ENCODE results near the gene KCNJ6.
"Not testable (repeated sequence)": the region's sequence is repeated elsewhere in the genome, so short reads cannot be mapped to it uniquely, and the experiment has no call there.

KCNJ6 gene

GRCh38 chr21:37771181-37771580 lies 145.1 kb downstream of the KCNJ6 start:
- DNase-seq: no peak

GRCh38 chr21:37770461-37770860 lies 145.8 kb downstream of the KCNJ6 start:
- DNase-seq: no peak

GRCh38 chr21:37769656-37770055 lies 146.6 kb downstream of the KCNJ6 start:
- no peak for DNase-seq

GRCh38 chr21:37767984-37768383 lies 148.3 kb downstream of the KCNJ6 start:
- DNase-seq: no peak

GRCh38 chr21:37766129-37766528 lies 150.1 kb downstream of the KCNJ6 start:
- no peak for DNase-seq

- DNase-seq: no peak
Observed at GRCh38 chr21:37765221-37765900, 150.9 kb downstream of the KCNJ6 start.

- DNase-seq: no peak
Observed at GRCh38 chr21:37764691-37765090, 151.6 kb downstream of the KCNJ6 start.

- DNase-seq: no peak
Observed at GRCh38 chr21:37763298-37763697, 153.0 kb downstream of the KCNJ6 start.

- no peak for DNase-seq
Observed at GRCh38 chr21:37762606-37763005, 153.7 kb downstream of the KCNJ6 start.

- not testable (repeated sequence) for DNase-seq
Observed at GRCh38 chr21:37761406-37761805, 154.9 kb downstream of the KCNJ6 start.

- no peak for DNase-seq
Observed at GRCh38 chr21:37759777-37760176, 156.5 kb downstream of the KCNJ6 start.

- DNase-seq: no peak
Observed at GRCh38 chr21:37758982-37759381, 157.3 kb downstream of the KCNJ6 start.

- DNase-seq: peak in 1 of 51 donors; percentile 11
Observed at GRCh38 chr21:37757606-37758376, 158.5 kb downstream of the KCNJ6 start.

GRCh38 chr21:37753122-37753599 lies 163.1 kb downstream of the KCNJ6 start:
- DNase-seq: no peak

GRCh38 chr21:37751268-37751975 lies 164.8 kb downstream of the KCNJ6 start:
- no peak for DNase-seq

GRCh38 chr21:37749132-37749531 lies 167.1 kb downstream of the KCNJ6 start:
- DNase-seq: no peak

GRCh38 chr21:37748351-37748750 lies 167.9 kb downstream of the KCNJ6 start:
- DNase-seq: no peak

- DNase-seq: no peak
Observed at GRCh38 chr21:37746849-37747248, 169.4 kb downstream of the KCNJ6 start.

- DNase-seq: no peak
Observed at GRCh38 chr21:37744551-37744950, 171.7 kb downstream of the KCNJ6 start.

- DNase-seq: no peak
Observed at GRCh38 chr21:37742532-37742931, 173.7 kb downstream of the KCNJ6 start.

- no peak for DNase-seq
Observed at GRCh38 chr21:37742115-37742514, 174.1 kb downstream of the KCNJ6 start.

- no peak for DNase-seq
Observed at GRCh38 chr21:37737996-37738395, 178.3 kb downstream of the KCNJ6 start.
